ENCODE results near the gene ZBTB45.

Gene ZBTB45

DNA sequence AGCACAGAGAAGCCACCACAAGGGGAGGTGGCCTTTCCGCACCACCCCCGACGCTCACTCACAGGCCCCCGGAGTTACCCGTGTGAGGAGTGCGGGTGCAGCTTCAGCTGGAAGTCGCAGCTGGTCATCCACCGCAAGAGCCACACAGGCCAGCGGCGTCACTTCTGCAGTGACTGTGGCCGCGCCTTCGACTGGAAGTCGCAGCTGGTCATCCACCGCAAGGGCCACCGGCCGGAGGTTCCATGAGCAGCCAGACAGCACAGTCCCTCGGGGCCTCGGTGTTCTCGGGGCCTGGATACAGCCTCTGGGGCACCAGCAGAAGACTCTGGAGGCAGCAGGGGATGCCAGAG, 39.2 kb downstream of the ZBTB45 start:
- H3K79me2 ChIP-seq (ENCODE audit: control insufficient read depth, insufficient read depth, low read length, poor library complexity) = peaks cover 3% of the 10 kb centered on the region
- H3K9me3 ChIP-seq (ENCODE audit: insufficient read depth, low read depth, low read length) = no peaks in the 10 kb centered on the region
- no peak for DNase-seq
- H3K4me1 ChIP-seq (ENCODE audit: control insufficient read depth in 1 of 2, insufficient read depth in 2 of 2, low read length in 2 of 2) = peaks cover 5 to 7% of the 10 kb centered on the region in 2 experiments
- H2AFZ ChIP-seq (ENCODE audit: insufficient read depth, low read length, poor library complexity) = no peak overlapping the region
- no peak overlapping the region for H3K18ac ChIP-seq (ENCODE audit: low read length)
- H3K27ac ChIP-seq (ENCODE audit: low read depth, low read length) = no peak overlapping the region
- WGBS (ENCODE audit: extremely low coverage, insufficient coverage, insufficient read length) = no CpG with 5 or more reads among the region's 20 CpGs
- no peak overlapping the region for H2AK5ac ChIP-seq (ENCODE audit: low read length)
- H3K27me3 ChIP-seq (ENCODE audit: insufficient read depth, low read length) = no peaks in the 10 kb centered on the region
- H2BK12ac ChIP-seq (ENCODE audit: low read length) = no peak overlapping the region
- no peak overlapping the region for H3K9ac ChIP-seq (ENCODE audit: low read length)
- peaks cover 9% of the 10 kb centered on the region for H3K79me1 ChIP-seq (ENCODE audit: low read length)
- no peak overlapping the region for H3K14ac ChIP-seq (ENCODE audit: low read length)
- H4K91ac ChIP-seq (ENCODE audit: low read depth, low read length) = no peak overlapping the region
- H3K4ac ChIP-seq (ENCODE audit: low read depth, low read length) = no peak overlapping the region
- no peak overlapping the region for H4K8ac ChIP-seq (ENCODE audit: low read depth, low read length)
- no peak overlapping the region for H2BK5ac ChIP-seq (ENCODE audit: low read depth, low read length, poor library complexity)
- no peak overlapping the region for H3K4me2 ChIP-seq (ENCODE audit: low read length)
- no peak overlapping the region for H3K23ac ChIP-seq (ENCODE audit: low read length)
- H2BK120ac ChIP-seq (ENCODE audit: insufficient read depth, low read length, poor library complexity) = no peak overlapping the region
- no peak overlapping the region for H4K12ac ChIP-seq (ENCODE audit: low read depth, low read length)
- H3K4me3 ChIP-seq (ENCODE audit: low read depth, low read length) = no peak overlapping the region
- H3K36me3 ChIP-seq (ENCODE audit: control insufficient read depth in 1 of 2, insufficient read depth in 2 of 2, low read length in 2 of 2) = peaks cover 13 to 15% of the 10 kb centered on the region in 2 experiments

- H3K9me3 ChIP-seq (ENCODE audit: insufficient read depth, low read depth, low read length) = no peaks in the 10 kb centered on the region
Observed at GRCh38 chr19:58479736-58480480, 39.7 kb downstream of the ZBTB45 start.

DNA sequence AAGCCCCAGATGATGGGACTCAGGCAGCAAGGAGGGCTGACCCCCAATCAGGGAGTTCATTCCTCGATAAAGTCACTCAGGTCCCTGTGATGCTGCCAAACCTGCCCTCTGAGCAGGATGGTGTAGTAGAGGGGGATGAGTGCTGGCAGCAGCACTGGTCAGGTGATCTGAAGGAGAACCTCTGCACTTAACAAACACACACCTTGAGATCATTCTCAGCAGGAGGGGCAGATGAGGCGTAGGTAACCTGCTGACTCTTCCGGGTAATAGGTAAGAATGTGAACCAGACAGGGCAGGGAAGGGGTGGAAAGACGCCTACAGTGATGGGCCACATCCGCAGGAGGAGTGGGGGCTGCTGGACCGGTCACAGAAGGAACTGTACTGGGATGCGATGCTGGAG, 40.3 kb downstream of the ZBTB45 start:
- Histone ChIP-seq H3K79me2 (ENCODE audit: control insufficient read depth, insufficient read depth, low read length, poor library complexity) (peaks cover 3% of the 10 kb centered on the region), H2BK120ac (ENCODE audit: insufficient read depth, low read length, poor library complexity) (no peak overlapping the region), H4K8ac (ENCODE audit: low read depth, low read length) (no peak overlapping the region), H3K14ac (ENCODE audit: low read length) (no peak overlapping the region), H3K23ac (ENCODE audit: low read length) (no peak overlapping the region), H3K4me3 (ENCODE audit: low read depth, low read length) (no peak overlapping the region), H4K91ac (ENCODE audit: low read depth, low read length) (no peak overlapping the region), H3K4ac (ENCODE audit: low read depth, low read length) (no peak overlapping the region), H4K12ac (ENCODE audit: low read depth, low read length) (no peak overlapping the region), H3K4me1 (ENCODE audit: control insufficient read depth in 1 of 2, insufficient read depth in 2 of 2, low read length in 2 of 2) (peaks cover 7 to 13% of the 10 kb centered on the region in 2 experiments), H2BK5ac (ENCODE audit: low read depth, low read length, poor library complexity) (no peak overlapping the region), H3K27ac (ENCODE audit: low read depth, low read length) (no peak overlapping the region), H2BK12ac (ENCODE audit: low read length) (no peak overlapping the region), H3K27me3 (ENCODE audit: insufficient read depth, low read length) (no peaks in the 10 kb centered on the region), H2AFZ (ENCODE audit: insufficient read depth, low read length, poor library complexity) (no peak overlapping the region), H3K9ac (ENCODE audit: low read length) (no peak overlapping the region), H2AK5ac (ENCODE audit: low read length) (no peak overlapping the region), H3K4me2 (ENCODE audit: low read length) (no peak overlapping the region), H3K79me1 (ENCODE audit: low read length) (peaks cover 11% of the 10 kb centered on the region), H3K36me3 (ENCODE audit: control insufficient read depth in 1 of 2, insufficient read depth in 2 of 2, low read length in 2 of 2) (peaks cover 13 to 15% of the 10 kb centered on the region in 2 experiments), H3K9me3 (ENCODE audit: insufficient read depth, low read depth, low read length) (no peaks in the 10 kb centered on the region), H3K18ac (ENCODE audit: low read length) (no peak overlapping the region)
- DNase-seq = no peak
- WGBS (ENCODE audit: extremely low coverage, insufficient coverage, insufficient read length) = no CpG with 5 or more reads among the region's 7 CpGs

More at GRCh38 chr19:58479736-58480480, 39.7 kb downstream of the ZBTB45 start:
- no peak overlapping the region for H3K18ac ChIP-seq (ENCODE audit: low read length)
- peaks cover 7 to 12% of the 10 kb centered on the region in 2 experiments for H3K4me1 ChIP-seq (ENCODE audit: control insufficient read depth in 1 of 2, insufficient read depth in 2 of 2, low read length in 2 of 2)
- no peak overlapping the region for H2AFZ ChIP-seq (ENCODE audit: insufficient read depth, low read length, poor library complexity)
- WGBS (ENCODE audit: extremely low coverage, insufficient coverage, insufficient read length) = no CpG with 5 or more reads among the region's 28 CpGs
- H4K8ac ChIP-seq (ENCODE audit: low read depth, low read length) = no peak overlapping the region
- H3K4me3 ChIP-seq (ENCODE audit: low read depth, low read length) = no peak overlapping the region
- H2BK12ac ChIP-seq (ENCODE audit: low read length) = no peak overlapping the region
- H2BK5ac ChIP-seq (ENCODE audit: low read depth, low read length, poor library complexity) = no peak overlapping the region
- peaks cover 3% of the 10 kb centered on the region for H3K79me2 ChIP-seq (ENCODE audit: control insufficient read depth, insufficient read depth, low read length, poor library complexity)
- H3K36me3 ChIP-seq (ENCODE audit: control insufficient read depth in 1 of 2, insufficient read depth in 2 of 2, low read length in 2 of 2) = peaks cover 13 to 15% of the 10 kb centered on the region in 2 experiments
- DNase-seq = no peak
- no peak overlapping the region for H4K12ac ChIP-seq (ENCODE audit: low read depth, low read length)
- no peak overlapping the region for H3K23ac ChIP-seq (ENCODE audit: low read length)
- H3K9ac ChIP-seq (ENCODE audit: low read length) = no peak overlapping the region
- H3K79me1 ChIP-seq (ENCODE audit: low read length) = peaks cover 11% of the 10 kb centered on the region
- no peak overlapping the region for H4K91ac ChIP-seq (ENCODE audit: low read depth, low read length)
- no peak overlapping the region for H2AK5ac ChIP-seq (ENCODE audit: low read length)
- no peak overlapping the region for H2BK120ac ChIP-seq (ENCODE audit: insufficient read depth, low read length, poor library complexity)
- H3K4me2 ChIP-seq (ENCODE audit: low read length) = no peak overlapping the region
- no peak overlapping the region for H3K4ac ChIP-seq (ENCODE audit: low read depth, low read length)
- no peak overlapping the region for H3K27ac ChIP-seq (ENCODE audit: low read depth, low read length)
- no peaks in the 10 kb centered on the region for H3K27me3 ChIP-seq (ENCODE audit: insufficient read depth, low read length)
- no peak overlapping the region for H3K14ac ChIP-seq (ENCODE audit: low read length)

DNA sequence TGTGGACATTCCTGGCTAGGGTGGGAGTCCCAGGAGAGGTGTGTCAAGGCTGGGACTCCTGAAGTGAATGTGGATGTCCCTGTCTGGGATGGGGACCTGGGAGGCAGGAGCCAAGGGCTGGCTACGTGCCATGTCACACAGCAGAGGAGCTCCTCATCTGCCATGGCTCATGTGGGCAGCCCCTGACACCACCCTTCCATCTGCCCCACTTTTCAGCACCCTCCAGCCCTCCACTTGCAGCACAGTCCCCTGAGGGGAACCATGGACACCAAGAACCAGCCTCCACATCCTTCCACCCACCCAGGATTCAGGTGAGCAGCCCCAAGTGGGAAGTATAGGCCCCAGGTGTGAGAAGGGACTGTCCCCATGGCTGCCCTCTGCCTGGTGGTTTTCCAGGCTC, 41.7 kb downstream of the ZBTB45 start:
- Histone ChIP-seq H4K12ac (ENCODE audit: low read depth, low read length) (no peak overlapping the region), H2BK5ac (ENCODE audit: low read depth, low read length, poor library complexity) (no peak overlapping the region), H4K8ac (ENCODE audit: low read depth, low read length) (no peak overlapping the region), H3K4me3 (ENCODE audit: low read depth, low read length) (no peak overlapping the region), H3K4ac (ENCODE audit: low read depth, low read length) (no peak overlapping the region), H2AFZ (ENCODE audit: insufficient read depth, low read length, poor library complexity) (no peak overlapping the region), H4K91ac (ENCODE audit: low read depth, low read length) (no peak overlapping the region), H3K9ac (ENCODE audit: low read length) (no peak overlapping the region), H2BK120ac (ENCODE audit: insufficient read depth, low read length, poor library complexity) (no peak overlapping the region), H3K14ac (ENCODE audit: low read length) (no peak overlapping the region), H2BK12ac (ENCODE audit: low read length) (no peak overlapping the region), H3K36me3 (ENCODE audit: control insufficient read depth in 1 of 2, insufficient read depth in 2 of 2, low read length in 2 of 2) (peaks cover 16 to 21% of the 10 kb centered on the region in 2 experiments), H3K27ac (ENCODE audit: low read depth, low read length) (no peak overlapping the region), H3K4me1 (ENCODE audit: control insufficient read depth in 1 of 2, insufficient read depth in 2 of 2, low read length in 2 of 2) (peaks cover 7 to 13% of the 10 kb centered on the region in 2 experiments), H3K9me3 (ENCODE audit: insufficient read depth, low read depth, low read length) (no peaks in the 10 kb centered on the region), H3K79me2 (ENCODE audit: control insufficient read depth, insufficient read depth, low read length, poor library complexity) (peaks cover 3% of the 10 kb centered on the region), H3K18ac (ENCODE audit: low read length) (no peak overlapping the region), H3K23ac (ENCODE audit: low read length) (no peak overlapping the region), H3K79me1 (ENCODE audit: low read length) (peaks cover 11% of the 10 kb centered on the region), H3K27me3 (ENCODE audit: insufficient read depth, low read length) (no peaks in the 10 kb centered on the region), H2AK5ac (ENCODE audit: low read length) (no peak overlapping the region), H3K4me2 (ENCODE audit: low read length) (no peak overlapping the region)
- DNase-seq = no peak
- WGBS (ENCODE audit: extremely low coverage, insufficient coverage, insufficient read length) = no CpG with 5 or more reads among the region's 1 CpG

Measured in trophoblast cell (in vitro differentiated cells and primary cell).